GM18520 (cell line): Measurements from ENCODE around the gene FRMD4B.
A peak's percentile ranks its signal among the peaks of the same experiment; 100 is the strongest.

Experiments used
- ATAC-seq: cut with Tn5 transposase; IDR thresholded peaks from one replicate; pipeline ENCODE4 v1.9.1; 2021; ENCODE audit not compliant: unreplicated experiment

The FRMD4B gene

DNA sequence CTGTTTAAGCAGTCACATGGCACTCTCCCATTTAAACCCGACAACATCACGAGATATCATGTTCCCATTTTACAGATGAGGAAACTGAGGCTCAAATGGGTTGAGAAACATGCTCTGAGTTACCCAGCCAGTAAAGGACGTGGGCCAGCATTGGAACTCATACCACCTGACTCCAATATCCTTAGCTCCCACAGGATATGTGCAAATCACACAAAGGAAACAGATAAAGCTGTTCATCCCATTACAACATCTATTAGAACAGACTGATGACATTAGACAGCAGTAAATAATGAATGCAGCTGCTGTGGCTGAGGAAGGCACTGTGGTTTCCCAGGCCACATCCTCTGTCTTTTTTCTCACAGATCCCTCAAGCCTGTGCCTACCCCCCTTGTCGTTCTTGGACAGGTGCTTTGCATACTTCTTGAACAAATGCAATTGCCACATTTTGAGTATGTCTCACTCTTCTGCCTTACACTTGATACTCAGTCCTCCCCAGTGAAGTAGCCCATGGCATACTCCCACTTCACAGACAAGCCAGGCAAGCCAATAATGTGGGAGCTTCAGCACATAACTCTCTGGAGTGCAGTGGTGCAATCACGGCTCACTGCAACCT, 17.7 kb downstream of the FRMD4B start:
- peak; percentile 99 for ATAC-seq

GRCh38 chr3:69367586-69367985, 18.3 kb downstream of the FRMD4B start:
- no peak for ATAC-seq

DNA sequence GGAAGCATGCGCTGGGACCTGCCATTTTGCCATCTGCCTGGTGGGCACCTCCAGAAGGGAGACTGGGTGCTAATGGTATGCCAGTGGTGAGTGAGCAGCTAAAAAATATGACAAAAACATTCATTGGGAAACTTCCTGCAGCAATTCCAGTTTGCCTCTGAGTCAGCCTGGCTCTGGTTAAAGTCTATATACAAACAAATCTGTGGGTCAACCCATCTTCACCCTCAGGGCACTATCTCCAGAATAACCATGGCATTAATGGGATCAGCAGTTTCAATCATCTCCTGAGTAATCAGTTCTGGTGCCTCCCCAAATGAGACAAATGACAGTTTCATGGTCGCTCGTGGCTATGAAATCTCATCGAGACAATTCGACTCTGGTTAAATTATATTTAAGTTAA, 21.5 kb downstream of the FRMD4B start:
- no peak for ATAC-seq

DNA sequence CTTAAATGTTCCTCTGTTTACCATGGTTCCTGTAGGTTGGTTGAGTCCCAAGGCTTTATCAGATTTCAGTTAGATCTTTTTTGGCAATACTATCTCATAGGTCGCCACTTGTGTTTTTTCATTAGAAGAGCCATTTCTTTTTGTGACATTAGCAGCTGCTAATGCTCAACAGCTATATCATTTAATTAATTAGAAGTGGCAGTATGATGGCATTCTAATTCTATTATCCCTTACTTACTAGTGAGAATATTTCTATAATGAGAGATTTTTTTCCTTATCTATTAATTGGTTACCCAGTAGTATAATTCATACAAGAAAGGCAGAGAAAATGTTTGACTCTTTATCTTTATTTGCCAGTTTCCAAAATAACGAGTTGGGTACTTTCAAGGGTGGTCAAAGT, 25.2 kb downstream of the FRMD4B start:
- no peak for ATAC-seq

- no peak for ATAC-seq
These were observed 26.0 kb downstream of the FRMD4B start for GRCh38 chr3:69359916-69360315.

GRCh38 chr3:69359339-69359893, 26.5 kb downstream of the FRMD4B start:
- ATAC-seq, result no peak

GRCh38 chr3:69357196-69357595, 28.7 kb downstream of the FRMD4B start:
- no peak for ATAC-seq

- no peak for ATAC-seq
These were observed 30.9 kb downstream of the FRMD4B start for GRCh38 chr3:69354948-69355347.

DNA sequence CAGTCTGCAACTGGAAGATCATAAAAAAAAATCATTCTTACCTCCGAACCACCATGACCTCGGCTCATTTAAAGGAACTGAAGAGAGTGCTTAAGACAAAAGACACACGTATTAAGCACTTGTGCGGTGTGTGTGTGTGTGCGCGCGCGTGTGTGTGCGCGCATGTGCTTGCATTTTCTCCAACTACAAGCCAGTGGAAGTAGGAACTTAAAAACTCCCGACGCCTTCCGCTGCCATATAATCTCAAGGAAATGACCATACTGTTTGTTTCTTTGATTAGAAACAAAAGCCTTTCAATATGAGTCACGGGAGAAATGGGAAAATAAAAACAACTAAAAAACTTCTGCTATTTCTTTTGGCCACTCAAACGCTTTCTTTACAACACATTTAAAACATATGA, 32.4 kb downstream of the FRMD4B start:
- ATAC-seq, result no peak

DNA sequence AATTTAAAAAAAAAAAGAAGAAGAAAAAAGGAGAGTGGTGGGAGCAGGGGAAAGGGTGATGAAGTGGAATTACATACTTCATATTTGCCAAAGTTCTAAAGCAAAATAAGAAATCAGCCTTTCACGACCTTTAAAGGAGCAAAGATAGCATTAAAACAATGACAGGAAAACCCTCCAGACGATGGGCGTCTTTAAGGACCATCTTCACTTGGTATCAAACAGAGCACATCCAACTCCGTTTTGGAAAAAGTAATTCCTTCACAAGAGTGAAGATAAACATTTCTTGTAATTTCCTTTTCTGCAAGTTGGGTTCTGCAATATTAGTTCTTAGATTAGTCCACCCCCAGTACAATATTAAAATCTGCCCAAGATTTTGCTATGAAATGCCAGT, 32.8 kb downstream of the FRMD4B start:
- ATAC-seq, result no peak

- no peak for ATAC-seq
These were observed 33.4 kb downstream of the FRMD4B start for GRCh38 chr3:69352305-69353087.

DNA sequence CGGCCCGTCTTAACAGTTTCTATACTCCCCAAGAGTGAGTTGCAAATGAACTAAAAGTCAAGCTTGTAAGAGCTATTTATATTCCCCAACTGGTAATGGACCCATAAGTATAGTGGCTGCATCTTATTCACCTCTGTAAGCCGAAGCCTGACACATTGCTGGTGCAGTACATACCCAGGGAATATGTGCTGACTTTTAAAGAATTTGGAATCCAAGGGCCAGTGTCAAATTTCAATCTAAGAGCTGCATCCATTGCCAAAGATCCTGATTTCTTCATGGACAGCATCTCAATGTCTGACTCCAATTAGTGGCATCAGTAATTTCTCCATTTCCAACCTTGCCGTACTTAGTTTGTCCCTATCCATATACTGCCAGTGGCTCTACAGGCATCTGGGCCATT, 42.0 kb downstream of the FRMD4B start:
- ATAC-seq, result no peak

- no peak for ATAC-seq
These were observed 43.8 kb downstream of the FRMD4B start for GRCh38 chr3:69342074-69342473.

DNA sequence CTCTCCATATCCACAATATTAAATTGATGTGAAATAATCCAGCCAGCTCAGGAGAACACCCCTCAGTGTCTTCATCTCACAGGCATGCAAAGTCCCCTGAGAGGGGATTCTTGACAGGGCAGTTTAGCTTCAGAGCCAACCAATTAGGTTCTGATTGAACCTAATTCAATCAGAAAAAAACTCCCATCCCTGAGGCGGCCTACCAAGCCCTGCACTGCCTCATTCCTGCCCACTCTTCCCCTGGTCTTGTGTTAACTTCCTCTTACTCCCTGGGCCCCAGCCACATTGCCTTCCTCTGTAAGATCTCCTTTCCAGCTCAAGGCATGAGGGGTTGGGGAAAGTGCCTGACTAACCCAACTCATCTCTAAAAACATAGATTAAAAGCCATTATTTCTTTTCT, 46.1 kb downstream of the FRMD4B start:
- ATAC-seq, result no peak

DNA sequence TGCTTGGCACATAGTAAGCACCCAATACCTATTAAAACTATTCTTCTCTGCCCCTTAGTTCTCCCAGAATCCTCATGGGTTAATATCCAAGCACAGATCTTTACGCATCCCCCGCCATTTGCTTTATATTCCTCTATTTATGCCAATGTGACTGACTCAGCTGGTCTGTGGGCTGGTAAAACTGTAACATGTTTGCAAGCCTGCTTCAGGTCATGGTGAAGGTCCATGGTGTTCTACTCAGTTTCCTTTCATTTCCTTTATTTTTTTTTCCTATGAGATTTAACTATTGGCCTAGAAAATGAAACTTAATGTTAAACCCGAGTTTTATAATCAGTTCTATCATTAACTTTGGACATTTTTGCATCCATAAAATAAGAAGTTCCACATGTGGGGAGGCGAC, 47.0 kb downstream of the FRMD4B start:
- no peak for ATAC-seq

- no peak for ATAC-seq
These were observed 53.0 kb downstream of the FRMD4B start for GRCh38 chr3:69332934-69333333.

DNA sequence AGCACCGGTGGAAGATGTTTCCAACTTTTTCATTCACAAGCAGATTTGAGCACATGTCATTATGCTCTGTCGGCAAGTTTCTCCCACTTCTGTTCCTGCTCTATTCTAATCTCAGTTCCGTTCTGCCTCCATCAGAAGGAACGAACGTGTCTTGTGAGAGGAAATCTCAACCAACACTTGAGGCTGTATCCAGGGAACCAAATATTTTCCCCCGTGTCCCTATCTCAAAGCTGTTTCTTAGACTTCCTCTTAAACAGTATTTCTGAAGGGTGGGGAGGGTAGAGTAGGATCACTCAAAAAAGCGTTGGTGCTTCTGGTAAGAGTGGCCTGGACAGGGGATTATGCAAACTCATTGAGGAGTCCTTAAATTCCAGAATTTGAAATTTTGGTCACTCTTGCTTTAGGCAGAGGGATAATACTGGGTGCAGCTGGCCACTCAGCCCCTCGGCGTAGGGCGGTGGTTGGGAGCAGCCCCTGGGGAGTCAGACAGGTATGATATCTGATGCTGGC, 54.9 kb downstream of the FRMD4B start:
- ATAC-seq, result no peak

GRCh38 chr3:69329892-69330291, 56.0 kb downstream of the FRMD4B start:
- no peak for ATAC-seq

- no peak for ATAC-seq
These were observed 57.0 kb downstream of the FRMD4B start for GRCh38 chr3:69328963-69329302.

- ATAC-seq, result no peak
These were observed 57.6 kb downstream of the FRMD4B start for GRCh38 chr3:69328103-69328962.

GRCh38 chr3:69326855-69327300, 59.0 kb downstream of the FRMD4B start:
- peak; percentile 66 for ATAC-seq
